ENCODE results near the gene ITGA11.

ITGA11 gene

DNA sequence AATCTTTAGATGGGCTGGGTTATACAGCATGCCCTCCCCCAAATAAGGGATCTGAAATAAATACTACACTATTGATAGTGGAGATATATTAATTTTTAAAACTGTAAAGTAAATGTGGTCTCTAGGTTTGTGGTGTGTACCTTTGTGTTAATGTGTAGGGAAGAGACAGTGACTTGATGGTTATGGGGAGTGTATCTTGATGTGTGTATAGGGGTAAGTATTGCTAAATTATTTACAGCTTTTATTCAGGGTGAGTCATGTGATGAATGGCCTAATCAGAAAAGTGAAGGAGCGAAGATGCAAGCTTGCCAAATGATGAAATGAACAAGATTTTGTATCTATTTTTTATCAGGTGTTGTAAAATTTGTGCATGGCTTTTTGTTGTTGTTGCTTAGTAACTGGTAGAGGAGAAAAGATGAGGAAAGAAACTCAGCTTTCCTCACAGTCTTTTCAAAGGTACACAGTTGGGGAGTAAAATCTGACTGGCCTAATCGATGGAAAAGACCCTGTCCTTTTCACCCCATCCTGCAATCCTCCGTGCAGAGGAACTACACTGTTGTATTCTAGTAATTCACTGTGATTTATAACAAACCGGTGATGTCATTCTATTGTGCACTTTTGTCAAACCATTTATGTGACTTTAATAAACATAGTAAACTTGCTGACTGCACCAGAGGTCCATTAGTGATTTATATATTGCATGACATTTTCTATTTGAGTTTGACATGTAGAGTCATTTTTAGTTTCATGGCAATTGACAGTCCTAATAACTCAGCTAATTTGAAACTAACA lies 136.8 kb downstream of the ITGA11 start:
- in situ Hi-C loops (cut with HindIII; ENCODE audit: low sequenced_read_pairs): no loop called here

DNA sequence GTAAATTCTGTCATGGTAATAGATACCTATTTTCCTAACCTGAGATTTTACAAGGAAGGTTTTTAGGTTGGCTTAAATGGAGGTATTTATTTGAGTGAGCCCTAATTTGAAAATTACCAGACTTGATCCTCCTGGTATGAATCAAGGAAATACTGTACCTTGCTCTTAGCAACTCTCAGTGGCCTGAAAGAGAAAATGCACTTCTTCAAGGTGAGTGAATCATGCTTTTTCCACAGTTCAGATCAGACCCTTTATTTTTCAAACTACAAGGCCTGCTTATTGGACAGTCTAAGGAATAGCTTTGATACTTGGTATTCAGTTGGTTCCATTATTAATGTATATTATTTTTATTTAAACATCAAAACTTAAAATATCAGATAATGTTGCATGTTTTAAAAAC lies 139.0 kb downstream of the ITGA11 start:
- in situ Hi-C loops (cut with HindIII; ENCODE audit: low sequenced_read_pairs): no loop called here

- in situ Hi-C loops (cut with HindIII; ENCODE audit: low sequenced_read_pairs): no loop called here
Observed at GRCh38 chr15:68292157-68292781, 139.7 kb downstream of the ITGA11 start.

DNA sequence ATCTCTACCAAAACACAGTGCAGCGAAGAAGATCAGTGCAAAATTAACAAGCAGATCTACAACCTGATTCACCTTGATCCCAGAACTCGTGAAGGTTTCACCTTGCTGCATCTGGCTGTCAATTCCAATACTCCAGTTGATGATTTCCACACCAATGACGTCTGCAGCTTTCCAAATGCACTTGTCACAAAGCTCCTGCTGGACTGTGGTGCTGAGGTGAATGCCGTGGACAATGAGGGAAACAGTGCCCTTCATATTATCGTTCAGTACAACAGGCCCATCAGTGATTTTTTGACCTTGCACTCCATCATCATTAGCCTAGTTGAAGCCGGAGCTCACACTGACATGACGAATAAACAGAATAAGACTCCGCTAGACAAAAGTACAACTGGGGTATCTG lies 141.2 kb downstream of the ITGA11 start:
- in situ Hi-C loops (cut with HindIII; ENCODE audit: low sequenced_read_pairs): no loop called here

- in situ Hi-C loops (cut with HindIII; ENCODE audit: low sequenced_read_pairs): no loop called here
Observed at GRCh38 chr15:68289621-68290352, 142.2 kb downstream of the ITGA11 start.

DNA sequence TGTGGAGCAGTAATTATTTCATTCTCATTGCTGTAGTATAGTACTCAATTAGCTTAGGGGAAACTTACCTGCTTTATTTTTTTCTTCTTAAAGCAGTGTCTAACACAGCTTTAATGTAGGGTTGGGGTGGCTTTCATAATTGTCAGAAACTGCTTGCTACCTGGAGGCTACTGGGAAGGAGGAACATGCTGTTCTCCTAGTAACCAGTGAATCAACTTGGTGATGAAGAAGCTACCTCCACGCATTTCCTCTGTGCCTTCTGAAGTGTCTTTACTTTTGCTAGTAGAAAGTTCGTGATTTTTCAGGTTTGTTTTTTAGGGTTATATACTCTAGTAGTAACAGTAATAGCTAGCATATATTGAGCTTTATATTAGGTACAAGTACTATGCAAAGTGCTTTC lies 142.9 kb downstream of the ITGA11 start:
- in situ Hi-C loops (cut with HindIII; ENCODE audit: low sequenced_read_pairs): no loop called here

- in situ Hi-C loops (cut with HindIII; ENCODE audit: low sequenced_read_pairs): no loop called here
Observed at GRCh38 chr15:68286256-68286655, 145.7 kb downstream of the ITGA11 start.

- in situ Hi-C loops (cut with HindIII; ENCODE audit: low sequenced_read_pairs): no loop called here
Observed at GRCh38 chr15:68285259-68285980, 146.5 kb downstream of the ITGA11 start.

DNA sequence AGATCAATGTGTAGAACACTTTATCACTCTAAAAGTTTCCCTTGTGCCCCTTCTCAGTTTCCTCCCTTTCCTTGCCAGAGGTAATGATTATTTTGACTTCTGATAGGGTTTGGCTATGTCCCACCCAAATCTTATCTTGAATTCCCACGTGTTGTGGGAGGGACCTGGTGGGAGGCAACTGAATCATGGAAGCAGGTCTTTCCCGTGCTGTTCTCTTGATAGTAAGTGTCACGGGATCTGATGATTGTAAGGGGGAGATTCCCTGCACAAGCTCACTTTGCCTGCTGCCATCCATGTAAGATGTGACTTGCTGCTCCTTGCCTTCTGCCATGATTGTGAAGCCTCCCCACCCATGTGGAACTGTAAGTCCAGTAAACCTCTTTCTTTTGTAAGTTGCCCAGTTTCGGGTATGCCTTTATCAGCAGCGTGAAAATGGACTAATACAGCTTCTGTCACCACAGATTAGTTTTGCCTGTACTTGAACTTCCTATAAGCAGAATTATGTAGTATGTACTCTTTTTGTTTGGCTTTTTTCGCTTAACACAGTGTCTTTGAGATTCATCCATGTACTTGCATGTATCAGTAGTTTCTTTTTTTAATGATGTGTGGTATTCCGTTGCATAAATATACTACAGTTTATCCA lies 147.2 kb downstream of the ITGA11 start:
- in situ Hi-C loops (cut with HindIII; ENCODE audit: low sequenced_read_pairs): no loop called here

GRCh38 chr15:68283401-68283800 lies 148.6 kb downstream of the ITGA11 start:
- in situ Hi-C loops (cut with HindIII; ENCODE audit: low sequenced_read_pairs): no loop called here

DNA sequence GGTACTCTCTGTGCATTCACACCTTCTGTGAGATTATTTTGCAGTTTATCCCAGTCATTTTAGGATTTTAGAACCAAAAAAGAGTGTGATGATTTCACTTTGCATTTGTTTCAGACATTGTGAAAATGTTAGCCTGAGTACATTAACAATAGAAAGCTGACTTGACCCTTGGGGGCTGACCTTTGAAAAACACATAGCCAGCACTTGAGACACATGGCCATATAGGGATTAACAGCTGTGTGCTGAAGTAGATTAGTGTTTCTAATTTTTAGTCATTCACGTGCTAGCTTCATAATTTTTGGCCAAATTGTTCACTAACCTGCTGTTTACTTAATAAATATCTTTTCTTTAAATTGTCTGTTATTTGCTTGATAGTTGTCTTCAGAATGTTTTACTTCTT lies 151.0 kb downstream of the ITGA11 start:
- in situ Hi-C loops (cut with HindIII; ENCODE audit: low sequenced_read_pairs): no loop called here

GRCh38 chr15:68279779-68280753 lies 151.9 kb downstream of the ITGA11 start:
- in situ Hi-C loops (cut with HindIII; ENCODE audit: low sequenced_read_pairs): no loop called here

- in situ Hi-C loops (cut with HindIII; ENCODE audit: low sequenced_read_pairs): no loop called here
Observed at GRCh38 chr15:68278595-68279405, 153.2 kb downstream of the ITGA11 start.

- in situ Hi-C loops (cut with HindIII; ENCODE audit: low sequenced_read_pairs): no loop called here
Observed at GRCh38 chr15:68278345-68278594, 153.7 kb downstream of the ITGA11 start.

GRCh38 chr15:68277603-68278344 lies 154.2 kb downstream of the ITGA11 start, which contains the start of gene FEM1B:
Gene FEM1B (plus strand): TSS chr15:68277745. CDS start chr15:68278418, 673 bp downstream.
- in situ Hi-C loops (cut with HindIII; ENCODE audit: low sequenced_read_pairs): no loop called here

GRCh38 chr15:68277131-68277602 lies 154.8 kb downstream of the ITGA11 start:
- in situ Hi-C loops (cut with HindIII; ENCODE audit: low sequenced_read_pairs): no loop called here

DNA sequence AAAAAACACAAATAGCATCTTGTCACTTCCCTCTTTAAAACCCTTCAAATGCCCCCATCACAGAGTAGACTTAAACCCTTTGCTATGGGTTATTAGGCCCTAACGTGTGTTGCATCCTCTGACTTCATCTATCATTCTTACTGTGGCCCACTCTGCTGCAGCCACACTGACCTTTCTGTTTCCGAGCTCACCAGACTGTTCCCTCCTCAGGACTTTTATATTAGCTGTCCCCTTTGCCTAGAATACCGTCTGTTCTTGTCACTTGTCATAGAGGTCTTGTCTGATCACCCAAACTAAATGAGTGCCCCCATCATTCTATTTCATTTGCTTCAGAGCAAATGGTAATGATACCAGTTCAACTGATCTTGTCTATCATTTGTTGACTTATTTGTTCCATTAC lies 155.3 kb downstream of the ITGA11 start:
- in situ Hi-C loops (cut with HindIII; ENCODE audit: low sequenced_read_pairs): no loop called here

DNA sequence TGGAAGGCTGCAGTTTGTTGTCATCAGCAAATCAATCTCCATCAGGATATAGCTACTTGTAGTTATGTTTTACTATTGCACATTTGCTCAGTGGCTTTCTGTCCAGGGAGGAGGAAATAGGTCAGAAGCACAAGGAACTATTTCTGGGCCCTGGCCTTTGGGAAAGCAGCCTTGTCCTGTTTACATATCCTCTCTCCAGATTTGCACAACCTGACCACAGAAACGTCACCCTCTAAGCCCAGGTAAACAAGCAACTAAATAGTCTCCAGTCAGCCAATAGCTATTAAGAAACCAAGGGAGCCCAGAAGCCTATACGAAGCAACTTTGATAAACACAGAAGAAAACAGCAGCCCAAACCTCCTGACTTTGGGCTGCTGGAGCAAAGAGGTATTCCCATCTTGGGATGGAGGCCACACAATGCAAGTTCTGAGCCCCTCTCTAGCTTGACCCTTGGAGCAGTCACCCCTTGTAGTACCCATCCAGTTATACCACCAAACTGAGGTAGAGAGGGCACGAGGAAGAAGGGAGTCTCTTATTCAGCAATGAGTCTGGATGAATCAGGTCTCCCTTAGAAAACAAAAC lies 156.7 kb downstream of the ITGA11 start:
- in situ Hi-C loops (cut with HindIII; ENCODE audit: low sequenced_read_pairs): no loop called here

Data from DLD1 (cell line).